Measurements from ENCODE around the gene CYP8B1. TPM values are rescaled to one million over a fixed set of nuclear protein-coding genes. Genes with fewer than 3 reads are reported as not detected.

CYP8B1 gene
- total RNA-seq, 2 donors from 2014 or later = not detected

- ATAC-seq = peak; percentile 39 to 51
- intact Hi-C loops (cut with DNase I) = loop anchor here (1.0 to 5.0 kb wide), 2 partner anchors 51 to 52 kb away; no protein-coding TSS in a partner anchor
- no peak for DNase-seq
These were observed 45.0 kb downstream of the CYP8B1 start for GRCh38 chr3:42830437-42831320.

- no peak for DNase-seq
- ATAC-seq = no peak
- intact Hi-C loops (cut with DNase I) = loop anchor here in 1 of 2 donors (5.0 kb wide), 1 partner anchor 52 kb away; no protein-coding TSS in a partner anchor
These were observed 45.8 kb downstream of the CYP8B1 start for GRCh38 chr3:42829628-42830436.

GRCh38 chr3:42829083-42829627, 46.5 kb downstream of the CYP8B1 start:
- ATAC-seq (no peak), DNase-seq (no peak)
- intact Hi-C loops (cut with DNase I) = no loop called here

- intact Hi-C loops (cut with DNase I) = no loop called here
- ATAC-seq = no peak
- no peak for DNase-seq
These were observed 48.0 kb downstream of the CYP8B1 start for GRCh38 chr3:42827654-42828053.

GRCh38 chr3:42827023-42827422, 48.7 kb downstream of the CYP8B1 start:
- DNase-seq = no peak
- intact Hi-C loops (cut with DNase I) = no loop called here
- no peak for ATAC-seq

- DNase-seq (no peak), ATAC-seq (no peak)
- intact Hi-C loops (cut with DNase I) = no loop called here
These were observed 49.5 kb downstream of the CYP8B1 start for GRCh38 chr3:42826141-42826540.

GRCh38 chr3:42823351-42823750, 52.3 kb downstream of the CYP8B1 start:
- DNase-seq (no peak), ATAC-seq (no peak)
- intact Hi-C loops (cut with DNase I) = no loop called here

GRCh38 chr3:42822828-42823227, 52.9 kb downstream of the CYP8B1 start:
- ATAC-seq = no peak
- intact Hi-C loops (cut with DNase I) = no loop called here
- no peak for DNase-seq

Other genes with a start within 250 kb of the CYP8B1 start
- gene ZBTB47, start 222.2 kb downstream of the CYP8B1 start, total RNA-seq = 100 to 1,000 TPM in 1 of 2 donors, 10 to 100 TPM in 1; 68.5 to 108 TPM
- gene KLHL40, start 190.3 kb downstream of the CYP8B1 start, total RNA-seq = under 1 TPM in 1 of 2 donors, not detected in 1; 0.86 TPM
- 100 to 1,000 TPM; 431 to 706 TPM for gene HHATL, start 173.1 kb downstream of the CYP8B1 start, total RNA-seq
- 1 to 10 TPM in 1 of 2 donors, not detected in 1; 1.0 TPM for gene CCDC13, start 102.6 kb downstream of the CYP8B1 start, total RNA-seq
- gene HIGD1A, start 71.4 kb downstream of the CYP8B1 start, total RNA-seq = 100 to 1,000 TPM; 200 to 270 TPM
- 1 to 10 TPM; 2.2 to 2.4 TPM for gene ACKR2, start 66.4 kb downstream of the CYP8B1 start, total RNA-seq
- gene ZNF662, start 30.3 kb upstream of the CYP8B1 start, total RNA-seq = 1 to 10 TPM; 5.2 to 6.3 TPM
- 1 to 10 TPM; 2.6 to 4.0 TPM for gene GASK1A, start 103.4 kb upstream of the CYP8B1 start, total RNA-seq
- 10 to 100 TPM; 16.7 to 19.2 TPM for gene POMGNT2, start 230.2 kb upstream of the CYP8B1 start, total RNA-seq